Measurements from ENCODE around the gene HSDL2.

GRCh38 chr9:112382501-112383364 lies 2.8 kb downstream of the HSDL2 start:
- TF ChIP-seq REST (IDR thresholded peaks at IDR 0.05; ENCODE audit: low read depth) (no peak), RAD21 (IDR thresholded peaks at IDR 0.05; ENCODE audit: low read depth) (no peak), MAX (IDR thresholded peaks at IDR 0.05) (no peak), CEBPB (IDR thresholded peaks at IDR 0.05) (no peak), EP300 (IDR thresholded peaks at IDR 0.05; ENCODE audit: borderline replicate concordance) (no peak), NFIC (IDR thresholded peaks at IDR 0.05) (no peak), YY1 (IDR thresholded peaks at IDR 0.05; ENCODE audit: low read depth) (no peak), TAF1 (IDR thresholded peaks at IDR 0.05; ENCODE audit: low read depth) (no peak), EGR1 (IDR thresholded peaks at IDR 0.05) (no peak), CREB1 (IDR thresholded peaks at IDR 0.05; ENCODE audit: low read depth) (no peak), FOXM1 (IDR thresholded peaks at IDR 0.05; ENCODE audit: borderline replicate concordance, low read depth) (no peak), USF1 (IDR thresholded peaks at IDR 0.05) (no peak)
